Measurements from ENCODE around the gene ZRANB3.
"Not testable (repeated sequence)": the region's sequence is repeated elsewhere in the genome, so short reads cannot be mapped to it uniquely, and the experiment has no call there.

The ZRANB3 gene

DNA sequence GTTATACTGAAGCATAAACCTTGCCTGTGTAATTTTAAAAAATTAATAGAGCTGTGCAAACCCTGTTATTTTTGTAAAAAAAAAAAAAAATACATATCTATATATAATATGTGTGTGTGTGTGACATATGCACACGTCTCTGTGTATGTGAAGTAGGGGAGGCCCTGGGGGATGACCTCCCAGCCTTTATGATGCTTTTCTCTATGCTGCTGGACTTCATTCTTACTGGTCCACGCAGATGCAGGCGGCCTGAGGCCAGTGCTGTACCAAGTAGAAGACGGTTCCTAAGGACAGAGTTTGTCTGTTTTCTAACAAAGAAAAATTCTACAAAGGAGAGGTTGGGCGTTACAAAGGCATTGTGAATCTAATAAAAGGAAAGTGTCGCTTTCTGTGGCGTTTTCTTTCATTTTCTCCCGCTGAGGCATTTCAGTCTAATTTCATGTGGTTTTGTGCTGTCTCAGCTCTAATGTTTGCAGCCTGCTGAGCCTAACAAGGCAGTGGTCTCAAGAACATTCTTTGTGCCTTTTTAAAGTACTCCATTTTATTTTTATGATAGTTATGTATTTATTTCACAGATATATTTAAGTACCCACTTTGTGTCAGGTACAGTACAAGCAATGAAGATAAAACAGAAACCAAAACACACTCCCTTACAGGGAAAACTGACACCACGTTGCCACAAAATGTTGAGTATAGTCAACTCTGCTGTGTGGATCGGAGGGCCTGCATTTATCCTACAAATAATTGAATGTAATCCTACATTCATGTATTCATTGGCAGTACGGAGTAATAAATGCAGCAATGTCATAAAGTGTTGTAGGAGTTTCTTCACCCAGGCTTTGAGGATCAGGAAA, 360.9 kb downstream of the ZRANB3 start:
- DNase-seq: no peak

DNA sequence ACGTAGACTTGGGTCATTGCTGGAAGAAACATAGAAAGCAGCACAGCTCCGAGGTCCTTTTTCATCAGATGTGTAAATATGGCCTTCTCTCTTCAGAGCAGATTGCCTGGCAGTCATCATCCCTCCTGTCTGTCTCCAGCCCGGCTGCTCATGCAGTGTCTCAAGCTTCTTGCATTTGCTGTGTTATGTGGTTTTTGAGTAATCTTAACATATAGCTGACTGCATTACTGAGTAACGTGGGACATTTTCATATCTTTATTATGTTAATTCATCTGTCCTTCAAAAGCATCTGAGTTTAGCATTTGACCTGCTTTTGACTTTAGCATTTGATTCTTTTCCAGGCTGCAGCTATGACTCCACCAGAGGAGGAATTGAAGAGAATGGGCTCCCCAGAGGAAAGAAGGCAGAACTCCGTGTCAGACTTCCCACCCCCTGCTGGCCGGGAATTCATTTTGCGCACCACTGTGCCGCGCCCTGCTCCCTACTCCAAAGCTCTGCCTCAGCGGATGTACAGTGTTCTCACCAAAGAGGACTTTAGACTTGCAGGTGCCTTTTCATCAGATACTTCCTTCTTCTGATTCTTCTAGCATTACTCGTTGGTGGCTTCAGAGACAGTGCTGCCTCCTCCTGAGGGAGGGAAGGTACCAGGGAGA, 362.7 kb downstream of the ZRANB3 start:
- no peak for DNase-seq

DNA sequence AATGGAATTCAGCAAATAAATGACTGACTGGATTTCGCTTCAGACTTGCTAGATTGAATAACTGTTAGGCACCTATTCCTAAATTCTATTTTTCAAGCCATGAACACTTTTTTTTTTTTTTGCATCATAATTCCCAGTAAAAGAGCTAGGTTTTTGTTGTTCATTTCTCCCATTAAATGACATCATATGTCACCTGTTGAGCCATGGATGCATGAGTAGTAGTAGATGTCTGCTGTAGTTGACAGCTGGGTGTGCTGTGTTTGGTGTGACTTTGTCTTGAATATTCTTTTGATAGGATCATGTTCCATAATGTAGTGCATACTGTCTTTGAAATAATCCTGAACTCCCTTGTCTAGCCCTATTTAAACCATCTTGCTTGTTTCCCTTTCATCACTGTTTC, 363.7 kb downstream of the ZRANB3 start:
- DNase-seq: no peak

DNA sequence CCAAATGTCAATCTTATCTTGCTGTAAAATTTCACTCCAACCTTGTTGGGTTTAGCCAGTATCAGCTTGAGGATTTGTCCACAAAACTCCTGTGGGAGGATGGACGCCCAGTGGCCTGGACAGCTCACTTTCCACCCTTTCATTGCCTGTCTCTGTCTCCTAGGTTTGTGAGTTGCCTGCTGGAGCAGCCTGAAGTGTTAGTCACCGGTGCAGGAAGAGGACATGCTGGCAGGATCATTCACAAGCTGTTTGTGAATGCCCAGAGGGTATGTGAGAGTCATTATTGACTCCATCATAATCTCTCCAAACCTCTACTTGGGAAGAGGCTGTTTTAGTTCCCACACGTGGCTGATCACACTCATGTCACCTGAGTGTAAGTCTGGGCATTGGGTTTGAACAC, 366.6 kb downstream of the ZRANB3 start:
- no peak for DNase-seq

DNA sequence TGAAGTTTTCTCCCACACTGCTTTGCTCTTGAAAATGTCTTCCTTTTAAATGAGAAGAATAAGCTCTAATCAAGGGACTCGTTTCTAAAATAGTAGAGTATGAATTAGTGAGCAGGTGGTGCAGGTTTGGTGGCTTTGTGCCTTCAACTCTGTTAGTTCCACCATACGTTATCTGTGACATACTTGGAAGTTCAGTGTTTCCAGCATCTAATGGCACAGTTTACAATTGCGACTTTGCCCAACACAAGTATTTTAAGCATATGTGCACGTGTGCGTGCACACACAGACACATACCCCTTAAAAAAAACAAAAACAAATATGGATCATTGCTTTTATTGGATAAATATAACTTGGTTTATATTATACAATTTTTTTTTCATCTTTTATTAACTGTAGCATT, 367.1 kb downstream of the ZRANB3 start:
- DNase-seq: no peak

DNA sequence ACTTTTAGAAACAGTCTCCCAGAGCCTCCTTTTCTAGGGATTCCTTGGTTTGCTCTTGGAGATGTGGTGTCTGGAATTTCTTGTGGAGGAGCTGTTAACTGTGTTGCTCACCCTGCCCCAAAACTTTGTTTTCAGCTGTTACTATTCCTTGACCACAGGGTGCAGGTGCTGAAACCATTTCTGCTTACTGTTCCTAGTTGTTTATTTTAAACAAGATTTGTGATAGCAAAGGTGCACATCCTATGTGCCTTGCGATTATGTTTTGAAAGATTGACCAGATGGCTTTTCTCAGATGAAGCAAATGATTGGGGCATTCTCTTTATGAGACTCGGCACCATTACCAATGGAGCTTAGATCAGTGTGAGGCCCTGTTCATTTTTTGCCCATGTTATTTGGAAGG, 367.7 kb downstream of the ZRANB3 start:
- DNase-seq: no peak

DNA sequence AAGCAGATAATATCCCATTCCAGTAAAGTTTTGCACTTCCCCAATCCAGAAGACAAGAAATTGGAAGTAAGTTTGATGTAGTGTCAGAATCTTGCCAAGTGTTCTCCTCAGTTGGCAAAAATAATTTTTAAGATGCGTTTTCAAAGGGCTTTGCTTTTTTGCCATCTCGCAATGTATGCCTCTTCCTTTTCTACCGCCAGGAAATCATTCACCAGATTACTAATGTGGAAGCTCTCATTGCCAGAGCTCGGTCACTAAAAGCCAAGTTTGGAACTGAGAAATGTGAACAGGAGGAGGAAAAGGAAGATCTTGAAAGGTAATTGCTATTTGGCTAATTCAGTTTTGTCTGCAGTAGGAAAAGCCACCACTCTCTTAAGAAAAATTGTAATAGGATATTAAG, 368.2 kb downstream of the ZRANB3 start:
- no peak for DNase-seq

DNA sequence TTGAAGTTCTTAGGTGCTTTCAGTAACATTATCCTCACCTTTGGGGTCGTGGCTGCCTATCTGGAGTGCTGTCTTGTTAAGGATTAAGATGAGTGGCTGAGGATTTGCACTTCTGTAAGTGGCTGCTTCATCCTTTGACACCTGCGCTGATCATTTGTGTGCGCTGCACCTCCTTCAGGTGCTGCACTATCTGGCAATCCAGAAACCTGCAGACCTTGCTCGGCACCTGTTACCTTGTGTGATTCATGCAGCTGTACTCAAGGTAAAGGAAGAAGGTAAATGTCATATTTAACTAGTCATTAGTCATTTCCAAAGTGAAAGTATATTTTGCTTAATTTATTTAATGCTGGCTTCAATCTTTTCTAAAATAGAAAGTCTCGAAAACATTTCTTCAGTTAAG, 368.6 kb downstream of the ZRANB3 start:
- no peak for DNase-seq

DNA sequence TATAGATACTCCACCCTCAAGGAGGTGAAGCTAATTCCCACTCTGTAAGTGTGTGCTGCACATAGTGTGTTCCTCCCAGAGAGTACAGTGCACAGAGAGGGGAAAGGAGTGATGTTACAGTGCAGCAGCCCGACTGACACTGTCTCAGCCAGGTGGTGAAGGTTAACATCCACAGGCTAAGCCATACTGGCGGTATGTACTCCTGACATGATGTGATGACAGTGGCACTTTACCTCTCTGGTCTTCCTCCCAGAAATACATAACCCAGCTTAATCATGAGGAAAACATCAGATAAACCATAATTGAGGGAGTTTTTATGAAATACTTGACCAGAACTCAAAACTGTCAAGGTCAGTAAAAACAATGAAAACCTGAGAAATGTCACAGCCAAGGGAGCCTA, 371.8 kb downstream of the ZRANB3 start:
- DNase-seq: no peak

DNA sequence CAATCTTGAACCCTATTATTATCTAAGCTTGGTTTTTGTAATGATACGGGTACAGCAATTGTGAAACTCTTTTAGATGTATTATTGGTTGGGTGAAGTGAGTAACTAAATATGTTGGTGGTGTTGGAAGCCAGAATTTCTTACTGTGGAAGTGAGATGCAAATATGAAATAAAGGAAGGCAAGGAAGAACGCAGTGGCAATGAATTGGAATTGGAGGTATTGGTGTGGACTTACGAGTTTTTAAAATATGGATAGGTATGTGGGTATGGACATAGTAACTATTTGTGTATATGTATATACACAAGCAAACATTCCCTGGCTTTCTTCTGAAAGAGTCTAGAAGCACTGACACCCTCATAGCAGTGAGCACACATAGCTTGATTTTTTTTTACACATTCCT, 373.2 kb downstream of the ZRANB3 start:
- DNase-seq: no peak

DNA sequence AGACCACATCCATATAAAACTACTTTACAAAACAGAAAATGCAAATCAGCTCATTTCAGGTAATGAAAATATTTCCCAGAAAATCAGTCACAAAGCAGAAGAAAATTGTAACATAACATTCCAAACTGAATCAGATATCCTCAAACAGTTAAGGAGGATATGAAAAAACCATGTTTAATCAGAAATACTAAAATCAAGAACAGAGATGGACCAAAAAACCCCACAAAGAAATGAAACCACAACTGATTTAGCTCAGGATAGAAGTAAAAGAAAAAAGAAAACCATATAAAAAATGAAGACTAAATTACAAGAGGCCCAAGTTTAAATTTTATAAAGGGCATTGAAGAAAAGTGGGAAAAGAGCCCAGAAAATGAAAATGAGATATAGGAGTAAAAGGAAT, 376.1 kb downstream of the ZRANB3 start:
- no peak for DNase-seq

DNA sequence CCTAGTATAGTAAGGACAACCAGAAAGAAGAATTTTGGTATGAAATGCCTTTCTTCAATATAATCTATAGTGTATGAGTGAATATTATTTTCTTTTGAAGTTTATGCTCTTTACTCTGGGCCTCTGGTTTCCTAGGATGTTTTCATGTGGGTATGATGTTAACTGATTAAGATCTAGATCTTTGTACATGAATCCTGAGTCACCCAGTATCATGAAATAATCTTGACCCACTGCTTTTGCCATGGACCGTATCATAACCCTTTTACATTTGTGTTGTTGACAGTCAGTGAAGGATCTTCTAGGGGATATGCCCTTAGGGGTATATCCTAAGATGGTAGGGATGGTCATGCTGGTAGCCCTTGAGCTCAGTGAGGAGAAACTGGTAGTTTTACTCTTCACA, 378.7 kb downstream of the ZRANB3 start:
- no peak for DNase-seq

DNA sequence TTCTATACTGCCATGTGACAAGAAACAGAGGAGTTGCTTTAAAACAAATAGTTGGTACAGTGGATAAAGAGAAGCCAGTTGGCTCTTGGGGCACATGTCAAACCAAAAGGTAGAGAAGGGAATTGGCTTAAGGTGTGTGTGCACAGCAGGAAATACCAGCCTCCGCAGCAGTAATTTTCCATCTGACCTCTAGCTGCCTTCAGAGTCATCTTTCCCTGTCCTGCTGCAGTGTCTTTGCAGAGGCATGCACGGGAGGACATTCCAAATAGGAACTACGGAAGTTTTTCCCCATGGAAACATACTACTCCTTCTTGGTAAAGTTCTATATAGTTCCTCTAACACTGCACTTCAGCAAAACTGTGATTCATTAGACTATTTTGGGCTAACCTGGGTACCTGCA, 379.4 kb downstream of the ZRANB3 start:
- no peak for DNase-seq

DNA sequence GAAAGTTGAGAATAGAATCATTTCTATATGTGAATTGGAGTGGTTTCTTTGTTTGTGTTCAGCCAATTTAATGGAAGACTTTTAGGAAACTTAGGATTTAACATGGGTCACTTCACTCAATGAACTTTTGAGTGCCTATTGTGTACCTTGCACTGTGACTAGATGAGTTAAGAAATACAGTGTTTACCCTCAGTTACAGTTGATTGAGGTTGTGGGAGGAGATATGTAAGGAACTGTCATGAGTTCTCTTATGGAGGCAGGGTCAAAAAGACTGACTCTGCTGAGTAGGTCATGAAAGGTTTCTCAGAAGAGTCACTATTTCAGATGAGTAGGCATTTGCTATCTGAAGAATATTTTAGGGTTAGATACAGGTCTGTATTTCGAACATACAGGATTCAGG, 380.3 kb downstream of the ZRANB3 start:
- DNase-seq: no peak

DNA sequence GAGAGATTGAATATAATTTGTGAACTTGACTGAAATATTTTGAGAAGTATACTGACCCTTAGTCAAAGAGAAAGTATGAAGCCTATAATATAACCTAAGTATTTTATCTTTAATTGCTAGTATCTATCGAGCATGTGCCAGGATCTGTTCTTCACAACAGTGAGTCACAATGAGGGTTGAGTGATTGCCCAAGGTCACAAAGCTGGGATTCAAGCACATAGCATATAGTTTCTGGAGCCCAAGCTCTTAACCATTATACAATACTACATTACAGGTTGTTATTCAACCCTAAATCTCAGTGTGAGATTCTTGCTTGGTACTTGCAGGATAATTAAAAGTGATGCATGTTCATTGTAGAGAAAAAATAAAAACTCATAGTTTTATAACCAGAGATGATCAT, 381.8 kb downstream of the ZRANB3 start:
- DNase-seq: no peak

DNA sequence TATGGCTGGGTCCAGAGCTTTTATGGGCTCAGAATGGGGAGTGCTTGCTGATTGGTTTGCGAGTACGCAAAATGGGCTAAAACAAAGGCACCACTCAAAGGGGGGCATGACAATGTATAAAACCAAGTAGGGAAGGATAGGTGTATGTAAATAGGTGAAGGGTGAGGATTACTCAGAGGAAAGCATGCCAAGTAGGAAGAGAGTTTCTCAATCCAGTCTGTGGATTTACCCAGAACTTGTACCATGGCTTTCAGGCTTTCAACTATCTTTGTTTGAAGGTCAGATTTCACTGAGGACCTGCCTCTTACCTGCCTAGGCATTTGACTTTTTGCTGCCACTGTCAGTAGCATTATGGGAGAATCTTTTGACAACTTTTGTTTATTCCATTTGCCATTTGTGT, 386.7 kb downstream of the ZRANB3 start:
- no peak for DNase-seq

DNA sequence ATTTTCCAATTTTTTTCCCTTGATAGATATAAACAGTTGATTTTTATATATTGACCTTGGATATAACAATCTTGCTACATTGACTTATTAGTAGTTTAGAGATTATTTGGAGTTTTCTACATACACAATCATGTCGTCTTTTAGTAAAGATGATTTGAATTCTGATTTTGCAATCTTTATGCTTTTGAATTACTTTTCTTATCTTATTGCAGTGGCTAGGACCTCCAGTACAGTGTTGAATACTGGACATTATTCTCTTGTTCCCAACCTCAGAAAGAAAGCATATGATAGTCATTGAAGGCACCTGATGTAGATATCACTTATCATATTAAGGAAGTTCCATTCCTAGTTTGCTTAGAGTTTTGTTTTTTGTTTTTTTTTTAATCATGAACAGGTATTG, 388.7 kb downstream of the ZRANB3 start:
- no peak for DNase-seq

DNA sequence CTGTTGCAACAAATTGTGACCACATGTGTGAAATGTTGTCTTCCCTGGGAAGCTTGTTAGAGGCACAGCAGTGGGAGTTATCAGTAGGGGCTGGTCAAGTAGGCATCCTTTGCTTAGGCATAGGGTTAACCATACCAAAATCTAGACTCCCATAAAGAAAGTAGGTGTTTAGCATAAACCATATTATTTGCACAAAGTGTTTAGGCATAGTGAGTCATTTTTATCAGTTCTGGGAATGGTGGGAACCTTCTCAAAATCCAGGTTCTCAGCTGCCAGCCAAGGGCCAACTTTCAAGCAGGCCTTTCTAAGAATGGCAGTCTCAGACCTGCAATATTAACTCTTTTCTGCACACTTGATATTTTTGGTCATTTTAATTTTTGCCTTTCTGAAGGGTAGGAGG, 390.4 kb downstream of the ZRANB3 start:
- DNase-seq: no peak

DNA sequence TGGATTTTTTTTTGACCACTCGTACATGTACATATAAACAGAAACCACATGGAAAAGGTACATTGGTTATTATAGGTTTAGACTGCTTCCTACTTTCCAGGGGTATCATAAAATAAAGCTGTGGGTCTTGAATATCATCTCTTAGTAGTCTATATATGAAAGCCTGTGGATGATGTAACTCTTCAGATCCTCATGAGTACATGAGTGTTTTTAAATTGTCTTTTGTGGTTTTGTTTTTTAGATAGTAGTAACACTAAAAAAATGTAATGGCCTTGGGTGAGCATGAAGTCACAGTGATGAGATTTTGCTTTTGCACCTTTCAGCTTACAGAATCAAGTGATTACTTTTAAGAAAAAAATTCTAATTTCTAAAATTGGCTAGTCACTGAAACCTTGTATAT, 398.7 kb downstream of the ZRANB3 start:
- DNase-seq: no peak

DNA sequence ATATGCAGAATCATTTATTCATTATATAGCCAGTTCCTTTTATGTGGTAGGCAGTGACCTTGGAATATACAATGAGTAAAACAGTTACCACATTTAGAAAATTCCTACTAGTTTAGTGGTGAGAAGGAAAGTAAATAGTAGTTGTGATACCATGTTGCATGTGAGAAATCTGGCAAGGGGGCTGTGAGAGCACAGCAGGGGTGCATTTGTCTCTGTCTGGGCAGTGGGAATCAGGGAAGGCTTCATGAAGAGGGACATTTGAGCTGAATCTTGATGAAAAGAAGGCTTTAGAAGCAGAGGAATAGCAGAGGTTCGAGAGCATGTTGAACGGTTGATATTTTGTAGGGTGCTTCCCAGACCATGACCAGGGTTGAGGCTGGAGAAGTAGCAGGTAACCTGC, 400.3 kb downstream of the ZRANB3 start:
- DNase-seq: no peak

DNA sequence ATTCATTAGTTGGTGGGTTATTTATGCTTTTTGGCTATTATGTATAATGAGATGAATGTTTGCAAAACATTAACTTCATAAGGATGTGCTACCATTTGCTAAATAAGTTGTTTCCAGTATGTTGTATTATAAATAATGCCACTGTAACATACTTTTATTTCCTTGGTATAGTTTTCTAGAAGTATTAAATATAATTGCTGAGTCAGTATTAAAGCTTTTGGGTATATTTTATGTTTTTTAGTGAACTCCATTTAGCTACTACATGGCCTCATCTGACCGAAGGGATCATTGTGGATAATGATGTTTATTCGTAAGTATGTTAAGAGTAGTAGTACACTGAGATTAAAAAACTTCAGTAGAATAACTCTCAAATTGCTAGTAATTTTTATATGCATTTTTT, 405.1 kb downstream of the ZRANB3 start:
- no peak for DNase-seq

DNA sequence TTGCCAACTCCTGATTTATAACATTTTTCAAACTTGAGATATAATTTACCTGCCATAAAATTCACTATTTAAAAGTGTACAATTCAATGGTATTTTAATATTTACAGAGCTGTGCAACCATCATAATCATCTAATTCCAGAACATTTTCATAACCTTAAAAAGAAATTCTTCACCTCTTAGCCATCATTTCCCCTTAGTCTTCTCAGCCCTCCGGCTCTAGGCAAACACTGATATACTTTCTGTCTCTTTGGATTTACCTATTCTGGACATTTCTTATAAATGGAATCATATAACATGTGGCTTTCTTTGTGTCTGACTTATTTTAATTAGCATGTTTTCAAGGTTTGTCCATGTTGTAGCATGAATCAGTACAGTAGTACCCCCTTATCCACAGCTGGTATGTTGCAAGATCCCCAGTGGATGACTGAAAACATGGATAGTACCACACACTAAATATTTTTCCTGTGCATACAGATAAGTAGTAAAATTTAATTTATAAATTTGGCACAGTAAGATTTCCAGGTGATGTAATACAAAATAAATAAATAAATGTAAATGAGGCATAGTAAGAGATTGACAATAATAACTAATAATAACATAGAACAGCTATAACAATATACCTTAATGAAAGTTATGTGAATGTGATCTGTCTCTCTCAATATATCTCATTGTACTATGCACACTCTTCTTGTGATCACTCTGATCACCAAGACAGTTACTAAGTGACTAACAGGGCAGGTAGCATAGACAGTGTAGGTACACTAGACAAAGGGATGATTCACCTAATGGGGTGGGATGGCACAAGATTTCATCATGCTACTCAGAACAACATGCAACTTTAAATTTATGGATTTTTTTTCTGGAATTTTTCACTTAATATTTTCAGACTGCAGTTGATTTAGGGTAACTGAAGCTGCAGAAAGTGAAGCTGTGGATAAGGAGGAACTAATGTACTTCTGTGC, 405.8 kb downstream of the ZRANB3 start:
- DNase-seq: no peak

DNA sequence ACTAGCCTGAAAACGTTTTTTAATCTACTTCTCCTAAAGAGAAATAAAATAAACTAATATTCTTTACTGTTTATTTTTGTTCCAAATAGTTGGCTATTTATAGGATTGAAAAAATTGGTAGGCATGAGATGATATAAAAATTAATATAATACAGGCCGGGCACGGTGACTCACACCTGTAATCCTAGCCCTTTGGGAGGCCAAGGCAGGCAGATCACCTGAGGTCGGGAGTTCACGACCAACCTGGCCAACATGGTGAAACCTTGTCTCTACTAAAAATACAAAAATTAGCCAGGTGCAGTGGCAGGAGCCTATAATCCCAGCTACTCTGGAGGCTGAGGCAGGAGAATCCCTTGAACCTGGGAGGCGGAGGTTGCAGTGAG, 409.4 kb downstream of the ZRANB3 start:
- DNase-seq: not testable (repeated sequence)

Data from GF-D8 (cell line).